Esophagus muscularis mucosa (tissue), 4 donors: ENCODE measurements around the gene TSR2. TPM values are rescaled to one million over a fixed set of nuclear protein-coding genes. Genes with fewer than 3 reads are reported as not detected.

Experiments used
- DNase-seq: peaks from one replicate; pipeline ENCODE4 v3.0.0-alpha.2; 2017; ENCODE audit errors: extremely low spot score
- H3K27ac ChIP-seq, 4 donors: fragments of 200-600 bp; sonication (generic); replicated peaks in 1 of 4; 1 replicate in 3 of 4; 2 replicates in 1 of 4; pipeline ENCODE4 v1.5.1; 2016 to 2019; ENCODE audit warnings: mild to moderate bottlenecking in 1 of 4
- H3K27me3 ChIP-seq, 4 donors: fragments of 200-600 bp; sonication (generic); one replicate each; pipeline versions ENCODE4 v1.5.1 to v1.6.0; 2016 to 2019
- H3K36me3 ChIP-seq, 4 donors: fragments of 200-600 bp; sonication (generic); one replicate each; pipeline ENCODE4 v1.5.1; 2016 to 2019
- H3K4me1 ChIP-seq, 4 donors: fragments of 200-600 bp; sonication (generic); one replicate each; pipeline ENCODE4 v1.5.1; 2016 to 2019
- H3K4me3 ChIP-seq, 4 donors: fragments of 200-600 bp; sonication (generic); 1 replicate in 2 of 4; 2 replicates in 2 of 4; pipeline ENCODE4 v1.5.1; 2016 to 2019; ENCODE audit warnings: mild to moderate bottlenecking in 4 of 4, moderate library complexity in 1 of 4
- H3K9me3 ChIP-seq, 4 donors: fragments of 200-600 bp; sonication (generic); 1 replicate in 3 of 4; 2 replicates in 1 of 4; pipeline ENCODE4 v1.5.1; 2016 to 2019
- EP300 ChIP-seq: sonication (generic); formaldehyde crosslinking; IDR thresholded peaks from one replicate; pipeline ENCODE4 v1.6.1; 2017; ENCODE audit warnings: antibody characterized with exemption
- POLR2A ChIP-seq: fragments of 450-650 bp; IDR thresholded peaks from one replicate; pipeline ENCODE4 v1.6.1; 2017; ENCODE audit warnings: antibody characterized with exemption, moderate library complexity, mild to moderate bottlenecking, low read depth
- POLR2AphosphoS5 ChIP-seq, 2 donors: sonication (generic); formaldehyde crosslinking; IDR thresholded peaks; one replicate each; pipeline ENCODE4 v1.6.1; 2017; ENCODE audit warnings: antibody characterized with exemption in 2 of 2
- WGBS: methylation state at CpG from one replicate; pipeline ENCODE4 v1.1.5; 2018; 5-methylcytosine and 5-hydroxymethylcytosine counted together
- intact Hi-C: fragments of 100-400 bp; cut with DNase I; formaldehyde crosslinking; loops from one replicate; pipeline ENCODE4 v1.15.1; 2023
- total RNA-seq, 4 donors: library from RNA; depleted of rRNA; stranded (reverse); fragments of >200 nt; gene quantifications; one replicate each; pipeline versions ENCODE4 v1.1.0 to v1.2.1, GENCODE V29; 2016
- TF ChIP-seq, protein P1 (sequence below), 3 experiments: fragments of 200-600 bp in 2 of 3; fragments of 450-650 bp in 1 of 3; sonication (generic) in 2 of 3; IDR thresholded peaks; one replicate each; pipeline ENCODE4 v1.5.1; 2017 to 2019; ENCODE audit warnings: antibody characterized with exemption in 3 of 3, mild to moderate bottlenecking in 2 of 3, moderate library complexity in 1 of 3

The TSR2 gene
- total RNA-seq, 4 donors from 2014 or later = 28.2 to 34.0 (median 31.3) TPM

DNA sequence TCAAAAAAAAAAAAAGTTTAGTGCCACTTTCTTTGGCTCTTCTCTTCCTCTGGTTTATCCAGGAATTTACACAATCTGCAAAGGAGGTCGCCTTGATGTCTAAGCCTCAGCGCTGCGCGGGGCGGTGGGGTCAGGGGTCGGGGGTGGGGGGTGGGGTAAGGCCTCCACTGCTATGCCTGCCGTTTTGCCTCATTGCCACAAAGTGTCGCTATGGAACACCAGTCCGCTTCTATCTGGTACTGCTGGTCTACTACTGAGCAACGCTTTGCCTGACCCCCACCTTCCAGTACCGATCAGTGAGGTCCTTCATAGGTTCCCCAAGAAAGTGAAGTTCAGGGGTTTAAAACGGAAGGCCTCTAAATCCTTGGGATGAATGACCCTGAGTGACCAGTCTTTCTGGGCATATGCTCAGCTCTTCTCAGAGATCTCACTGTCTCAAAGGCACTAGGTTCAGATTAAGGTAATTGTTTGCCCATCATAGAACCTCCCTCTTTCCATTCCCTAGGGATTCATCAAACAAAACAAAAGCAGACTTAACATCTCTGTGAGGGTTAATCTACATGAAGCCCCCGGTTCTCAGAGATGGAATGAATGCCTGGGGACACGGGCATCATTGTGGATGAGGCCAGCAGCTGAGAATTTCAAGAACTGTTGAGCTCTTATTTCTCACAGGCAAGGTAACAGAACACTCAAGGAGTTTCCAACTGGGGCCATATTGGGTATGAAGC is 16.9 kb upstream of the TSR2 start:
- Histone ChIP-seq H3K4me1 (peaks cover 0 to 3% (median 0%) of the 10 kb centered on the region in 4 donors), H3K36me3 (no peaks in the 10 kb centered on the region), H3K27ac (no peak overlapping the region), H3K27me3 (no peaks in the 10 kb centered on the region), H3K9me3 (no peaks in the 10 kb centered on the region), H3K4me3 (no peak overlapping the region)
- intact Hi-C loops = no loop called here
- TF ChIP-seq, protein P1, sequence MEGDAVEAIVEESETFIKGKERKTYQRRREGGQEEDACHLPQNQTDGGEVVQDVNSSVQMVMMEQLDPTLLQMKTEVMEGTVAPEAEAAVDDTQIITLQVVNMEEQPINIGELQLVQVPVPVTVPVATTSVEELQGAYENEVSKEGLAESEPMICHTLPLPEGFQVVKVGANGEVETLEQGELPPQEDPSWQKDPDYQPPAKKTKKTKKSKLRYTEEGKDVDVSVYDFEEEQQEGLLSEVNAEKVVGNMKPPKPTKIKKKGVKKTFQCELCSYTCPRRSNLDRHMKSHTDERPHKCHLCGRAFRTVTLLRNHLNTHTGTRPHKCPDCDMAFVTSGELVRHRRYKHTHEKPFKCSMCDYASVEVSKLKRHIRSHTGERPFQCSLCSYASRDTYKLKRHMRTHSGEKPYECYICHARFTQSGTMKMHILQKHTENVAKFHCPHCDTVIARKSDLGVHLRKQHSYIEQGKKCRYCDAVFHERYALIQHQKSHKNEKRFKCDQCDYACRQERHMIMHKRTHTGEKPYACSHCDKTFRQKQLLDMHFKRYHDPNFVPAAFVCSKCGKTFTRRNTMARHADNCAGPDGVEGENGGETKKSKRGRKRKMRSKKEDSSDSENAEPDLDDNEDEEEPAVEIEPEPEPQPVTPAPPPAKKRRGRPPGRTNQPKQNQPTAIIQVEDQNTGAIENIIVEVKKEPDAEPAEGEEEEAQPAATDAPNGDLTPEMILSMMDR (IDR thresholded peaks at IDR 0.05) = peak in 1 of 3 experiments; percentile 17
- TF ChIP-seq EP300 = no peak
- no peak for TF ChIP-seq POLR2AphosphoS5 (IDR thresholded peaks at IDR 0.05)
- no peak for DNase-seq
- 39% methylated on average over 12 of the region's 14 CpGs for WGBS

DNA sequence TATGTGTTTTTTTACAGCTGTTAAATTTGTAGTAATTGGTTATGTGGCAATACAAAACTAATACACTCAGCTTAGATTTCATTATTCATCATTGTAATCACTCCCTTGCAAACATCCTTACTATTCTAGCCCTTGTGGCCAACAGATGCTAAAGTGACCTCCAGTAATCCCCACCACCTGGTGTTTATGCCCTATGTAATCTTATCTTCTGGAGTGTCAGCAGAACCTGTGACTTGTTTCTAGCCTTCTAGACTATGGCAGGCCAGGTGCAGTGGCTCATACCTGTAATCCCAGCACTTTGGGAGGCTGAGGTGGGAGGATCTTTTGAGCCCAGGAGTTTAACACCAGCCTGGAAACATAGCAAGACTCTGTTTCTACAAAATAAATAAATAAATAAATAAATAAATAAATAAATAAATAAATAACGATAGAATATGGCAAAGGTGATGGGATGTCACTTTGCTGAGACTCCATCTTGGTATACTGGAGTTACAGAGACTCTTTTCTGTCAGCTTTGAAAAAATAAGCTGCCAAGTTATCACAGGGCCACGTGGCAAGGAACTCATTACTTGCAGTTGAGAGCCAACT is 12.3 kb upstream of the TSR2 start:
- H3K27ac ChIP-seq = no peak overlapping the region
- DNase-seq = no peak
- no peaks in the 10 kb centered on the region for H3K27me3 ChIP-seq
- TF ChIP-seq POLR2A (no peak), EP300 (no peak), POLR2AphosphoS5 (IDR thresholded peaks at IDR 0.05) (no peak)
- TF ChIP-seq, protein P1 (IDR thresholded peaks at IDR 0.05) = no peak
- intact Hi-C loops = no loop called here
- H3K9me3 ChIP-seq = no peaks in the 10 kb centered on the region
- no peak overlapping the region for H3K4me3 ChIP-seq
- no peaks in the 10 kb centered on the region for H3K4me1 ChIP-seq
- H3K36me3 ChIP-seq = no peaks in the 10 kb centered on the region
- 65% methylated on average over 2 of the region's 2 CpGs for WGBS

DNA sequence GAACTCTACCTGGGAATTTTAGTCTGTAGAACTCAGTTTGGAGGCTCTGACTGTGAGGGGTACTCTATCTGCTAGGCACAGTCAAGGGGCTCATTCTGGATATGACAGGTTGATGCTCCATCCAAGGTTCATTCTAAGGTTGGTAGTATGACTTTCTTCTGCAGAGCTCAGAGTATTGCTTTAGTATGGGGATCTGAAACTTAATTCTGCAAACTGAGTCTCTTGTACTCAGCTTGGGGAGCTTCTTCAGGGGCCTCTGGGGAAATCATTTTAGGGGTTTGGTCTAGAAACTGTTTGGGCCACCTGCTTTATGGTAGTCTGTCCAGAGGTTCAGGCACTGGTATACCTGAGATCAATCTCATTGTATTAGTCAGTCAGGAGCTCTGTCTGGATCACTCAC is 9.7 kb upstream of the TSR2 start:
- no peak for DNase-seq
- H3K9me3 ChIP-seq = no peaks in the 10 kb centered on the region
- H3K36me3 ChIP-seq = no peaks in the 10 kb centered on the region
- no peaks in the 10 kb centered on the region for H3K4me1 ChIP-seq
- no peak overlapping the region for H3K4me3 ChIP-seq
- no peaks in the 10 kb centered on the region for H3K27me3 ChIP-seq
- TF ChIP-seq, protein P1 (IDR thresholded peaks at IDR 0.05) = no peak
- TF ChIP-seq POLR2AphosphoS5 (IDR thresholded peaks at IDR 0.05) (no peak), POLR2A (no peak)
- intact Hi-C loops = no loop called here
- H3K27ac ChIP-seq = no peak overlapping the region

DNA sequence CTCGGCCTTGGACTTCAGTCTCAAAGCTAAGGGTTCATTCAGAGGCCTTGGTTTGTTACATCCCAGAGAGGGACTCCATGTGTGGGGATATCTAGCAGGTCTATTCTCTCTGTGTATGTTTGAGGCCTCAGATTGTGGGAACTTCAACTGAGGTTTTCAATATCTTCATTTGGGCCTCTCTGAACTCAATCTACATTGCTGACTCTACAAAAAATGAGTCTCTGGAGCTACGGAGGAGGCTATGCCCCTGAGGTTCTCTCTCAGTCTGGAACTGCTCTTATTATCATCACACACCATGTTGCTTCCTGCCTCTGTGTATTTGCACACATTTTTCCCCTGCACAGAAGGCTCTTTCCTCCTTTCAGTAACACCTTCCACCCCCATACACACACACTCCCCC is 5.1 kb upstream of the TSR2 start:
- WGBS = 59% methylated on average over 2 of the region's 2 CpGs
- no peak for DNase-seq
- Histone ChIP-seq H3K9me3 (no peaks in the 10 kb centered on the region), H3K4me3 (no peak overlapping the region), H3K36me3 (no peaks in the 10 kb centered on the region), H3K27ac (no peak overlapping the region), H3K4me1 (peaks cover 0 to 10% (median 5%) of the 10 kb centered on the region in 4 donors), H3K27me3 (no peaks in the 10 kb centered on the region)
- intact Hi-C loops = no loop called here
- TF ChIP-seq POLR2A = no peak
- TF ChIP-seq, protein P1 (IDR thresholded peaks at IDR 0.05) = no peak
- TF ChIP-seq POLR2AphosphoS5 (IDR thresholded peaks at IDR 0.05) = no peak
- no peak for TF ChIP-seq EP300

DNA sequence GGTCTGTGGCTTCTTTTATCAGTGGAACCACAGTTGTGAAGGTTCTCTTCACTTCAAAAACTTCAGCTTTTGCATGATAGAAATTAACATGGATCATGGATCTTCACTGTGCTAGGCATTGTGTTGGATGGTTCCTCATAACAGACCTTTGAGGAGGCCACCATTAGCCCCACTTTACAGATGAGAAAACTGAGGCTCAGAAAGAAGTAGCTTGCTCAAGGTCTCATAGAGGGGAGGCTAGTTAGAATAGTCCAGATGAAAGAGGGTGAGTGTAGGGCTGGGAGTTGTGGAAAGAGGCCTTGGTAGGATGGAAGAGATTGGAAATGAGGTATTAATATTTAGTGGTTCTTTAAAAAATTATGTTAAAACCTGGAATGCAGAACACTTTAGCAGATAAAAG is 2.6 kb downstream of the TSR2 start:
- H3K4me3 ChIP-seq = no peak overlapping the region
- TF ChIP-seq POLR2A (no peak), POLR2AphosphoS5 (IDR thresholded peaks at IDR 0.05) (no peak), EP300 (no peak)
- TF ChIP-seq, protein P1 (IDR thresholded peaks at IDR 0.05) = no peak
- no peaks in the 10 kb centered on the region for H3K9me3 ChIP-seq
- intact Hi-C loops = no loop called here
- DNase-seq = no peak
- H3K4me1 ChIP-seq = peaks cover 11 to 27% (median 24%) of the 10 kb centered on the region in 4 donors
- no peaks in the 10 kb centered on the region for H3K27me3 ChIP-seq
- no peak overlapping the region for H3K27ac ChIP-seq
- H3K36me3 ChIP-seq = peaks cover 0 to 46% (median 21%) of the 10 kb centered on the region in 4 donors
